Thoracic aorta (tissue), 2 donors: Measurements from ENCODE around the gene LRRK1. TPM values are rescaled to one million over a fixed set of nuclear protein-coding genes. Genes with fewer than 3 reads are reported as not detected.

Experiments
- ATAC-seq: fragments of 150-250 bp; one replicate; pipeline ENCODE4 v1.8.0; 2017; ENCODE audit warnings: low read depth; ENCODE audit not compliant: insufficient number of reproducible peaks, low FRiP score
- DNase-seq: peaks from one replicate; pipeline ENCODE4 v3.0.0-alpha.2; 2020; ENCODE audit warnings: low spot score
- H3K27ac ChIP-seq, 2 donors: fragments of 200-600 bp; sonication (generic); 1 replicate in 1 of 2; 2 replicates in 1 of 2; pipeline ENCODE4 v1.5.1; 2016; ENCODE audit warnings: mild to moderate bottlenecking in 2 of 2, moderate library complexity in 2 of 2
- H3K27me3 ChIP-seq: fragments of 200-600 bp; sonication (generic); replicated peaks from 2 replicates; pipeline ENCODE4 v1.6.0; 2016; ENCODE audit warnings: mild to moderate bottlenecking; ENCODE audit not compliant: insufficient read depth
- H3K36me3 ChIP-seq: fragments of 200-600 bp; sonication (generic); one replicate; pipeline ENCODE4 v1.5.1; 2016
- H3K4me1 ChIP-seq, 2 donors: fragments of 200-600 bp; sonication (generic); 1 replicate in 1 of 2; 2 replicates in 1 of 2; pipeline versions ENCODE4 v1.5.1 to v1.6.0; 2016; ENCODE audit warnings: low read depth in 2 of 2, mild to moderate bottlenecking in 1 of 2; ENCODE audit not compliant: control insufficient read depth in 1 of 2
- H3K4me3 ChIP-seq: fragments of 200-600 bp; sonication (generic); 2 replicates; pipeline ENCODE4 v1.5.1; 2016; ENCODE audit warnings: mild to moderate bottlenecking
- H3K9me3 ChIP-seq: fragments of 200-600 bp; sonication (generic); 2 replicates; pipeline ENCODE4 v1.5.1; 2016
- total RNA-seq, 2 donors: library from RNA; depleted of rRNA; stranded (reverse); fragments of >200 nt; gene quantifications; one replicate each; pipeline versions ENCODE4 v1.1.0 to v1.2.3, GENCODE V29; 2016
- TF ChIP-seq, protein P1 (sequence below): fragments of 200-600 bp; sonication (generic); IDR thresholded peaks from one replicate; pipeline ENCODE4 v1.5.1; 2019; ENCODE audit warnings: antibody characterized with exemption

LRRK1 gene, protein sequence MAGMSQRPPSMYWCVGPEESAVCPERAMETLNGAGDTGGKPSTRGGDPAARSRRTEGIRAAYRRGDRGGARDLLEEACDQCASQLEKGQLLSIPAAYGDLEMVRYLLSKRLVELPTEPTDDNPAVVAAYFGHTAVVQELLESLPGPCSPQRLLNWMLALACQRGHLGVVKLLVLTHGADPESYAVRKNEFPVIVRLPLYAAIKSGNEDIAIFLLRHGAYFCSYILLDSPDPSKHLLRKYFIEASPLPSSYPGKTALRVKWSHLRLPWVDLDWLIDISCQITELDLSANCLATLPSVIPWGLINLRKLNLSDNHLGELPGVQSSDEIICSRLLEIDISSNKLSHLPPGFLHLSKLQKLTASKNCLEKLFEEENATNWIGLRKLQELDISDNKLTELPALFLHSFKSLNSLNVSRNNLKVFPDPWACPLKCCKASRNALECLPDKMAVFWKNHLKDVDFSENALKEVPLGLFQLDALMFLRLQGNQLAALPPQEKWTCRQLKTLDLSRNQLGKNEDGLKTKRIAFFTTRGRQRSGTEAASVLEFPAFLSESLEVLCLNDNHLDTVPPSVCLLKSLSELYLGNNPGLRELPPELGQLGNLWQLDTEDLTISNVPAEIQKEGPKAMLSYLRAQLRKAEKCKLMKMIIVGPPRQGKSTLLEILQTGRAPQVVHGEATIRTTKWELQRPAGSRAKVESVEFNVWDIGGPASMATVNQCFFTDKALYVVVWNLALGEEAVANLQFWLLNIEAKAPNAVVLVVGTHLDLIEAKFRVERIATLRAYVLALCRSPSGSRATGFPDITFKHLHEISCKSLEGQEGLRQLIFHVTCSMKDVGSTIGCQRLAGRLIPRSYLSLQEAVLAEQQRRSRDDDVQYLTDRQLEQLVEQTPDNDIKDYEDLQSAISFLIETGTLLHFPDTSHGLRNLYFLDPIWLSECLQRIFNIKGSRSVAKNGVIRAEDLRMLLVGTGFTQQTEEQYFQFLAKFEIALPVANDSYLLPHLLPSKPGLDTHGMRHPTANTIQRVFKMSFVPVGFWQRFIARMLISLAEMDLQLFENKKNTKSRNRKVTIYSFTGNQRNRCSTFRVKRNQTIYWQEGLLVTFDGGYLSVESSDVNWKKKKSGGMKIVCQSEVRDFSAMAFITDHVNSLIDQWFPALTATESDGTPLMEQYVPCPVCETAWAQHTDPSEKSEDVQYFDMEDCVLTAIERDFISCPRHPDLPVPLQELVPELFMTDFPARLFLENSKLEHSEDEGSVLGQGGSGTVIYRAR (N-terminal part only)
- 10 to 100 TPM; 17.2 to 47.1 TPM for total RNA-seq

DNA sequence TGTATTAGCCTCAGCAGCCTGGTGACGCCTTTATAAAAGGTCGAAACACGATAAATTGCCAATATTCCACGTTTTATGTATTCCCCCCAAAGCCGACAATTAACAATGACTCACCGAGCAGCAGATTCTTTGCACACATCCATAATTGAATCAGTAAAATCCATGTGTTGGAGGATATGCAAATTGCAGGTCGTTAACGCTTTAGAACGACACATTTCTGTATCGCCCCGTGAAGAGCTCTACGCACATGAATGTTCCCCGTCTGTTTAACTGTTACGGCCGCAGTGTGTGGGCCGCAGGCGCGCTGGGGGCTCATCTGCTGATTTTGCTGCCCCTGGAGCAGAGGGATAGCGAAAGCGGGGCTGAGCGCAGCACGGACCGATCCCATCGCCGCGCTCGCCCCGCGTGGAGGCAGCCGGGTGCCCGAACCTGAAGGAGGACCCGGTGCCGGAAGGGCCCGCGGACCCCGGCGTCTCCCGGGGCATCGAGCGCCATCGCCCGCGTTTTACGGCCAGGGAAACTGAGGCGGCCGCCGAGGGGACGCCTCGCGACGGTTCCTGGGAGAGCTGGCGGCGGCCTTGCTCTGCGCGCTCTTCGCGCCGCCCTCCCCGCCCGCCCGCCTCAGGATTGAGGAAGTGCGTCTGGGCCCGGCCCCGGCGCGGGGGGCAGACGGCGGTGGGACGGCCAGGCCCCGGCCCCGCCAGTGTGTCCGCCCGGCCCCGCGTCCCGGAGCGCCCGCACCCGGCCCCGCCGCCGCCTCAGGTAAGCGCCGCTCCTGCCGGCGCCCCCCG is at the start of gene LRRK1:
Gene LRRK1, plus strand, starts transcription at position 668 of the 791 bp plus-strand sequence. CDS start 5,276 bp downstream, outside the sequence.
- H3K4me3 ChIP-seq: peak within 1 kb of the TSS; percentile 79
- H3K27ac ChIP-seq: peak within 1 kb of the TSS in 1 of 2 donors; percentile 10
- DNase-seq (no peak), ATAC-seq (no peak)
- no peaks in the 10 kb centered on the region for H3K9me3 ChIP-seq
- H3K36me3 ChIP-seq: no peaks in the 10 kb centered on the region
- no peaks in the 10 kb centered on the region for H3K27me3 ChIP-seq
- TF ChIP-seq, protein P1, sequence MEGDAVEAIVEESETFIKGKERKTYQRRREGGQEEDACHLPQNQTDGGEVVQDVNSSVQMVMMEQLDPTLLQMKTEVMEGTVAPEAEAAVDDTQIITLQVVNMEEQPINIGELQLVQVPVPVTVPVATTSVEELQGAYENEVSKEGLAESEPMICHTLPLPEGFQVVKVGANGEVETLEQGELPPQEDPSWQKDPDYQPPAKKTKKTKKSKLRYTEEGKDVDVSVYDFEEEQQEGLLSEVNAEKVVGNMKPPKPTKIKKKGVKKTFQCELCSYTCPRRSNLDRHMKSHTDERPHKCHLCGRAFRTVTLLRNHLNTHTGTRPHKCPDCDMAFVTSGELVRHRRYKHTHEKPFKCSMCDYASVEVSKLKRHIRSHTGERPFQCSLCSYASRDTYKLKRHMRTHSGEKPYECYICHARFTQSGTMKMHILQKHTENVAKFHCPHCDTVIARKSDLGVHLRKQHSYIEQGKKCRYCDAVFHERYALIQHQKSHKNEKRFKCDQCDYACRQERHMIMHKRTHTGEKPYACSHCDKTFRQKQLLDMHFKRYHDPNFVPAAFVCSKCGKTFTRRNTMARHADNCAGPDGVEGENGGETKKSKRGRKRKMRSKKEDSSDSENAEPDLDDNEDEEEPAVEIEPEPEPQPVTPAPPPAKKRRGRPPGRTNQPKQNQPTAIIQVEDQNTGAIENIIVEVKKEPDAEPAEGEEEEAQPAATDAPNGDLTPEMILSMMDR: no peak
- peaks cover 4 to 16% of the 10 kb centered on the region in 2 donors for H3K4me1 ChIP-seq

DNA sequence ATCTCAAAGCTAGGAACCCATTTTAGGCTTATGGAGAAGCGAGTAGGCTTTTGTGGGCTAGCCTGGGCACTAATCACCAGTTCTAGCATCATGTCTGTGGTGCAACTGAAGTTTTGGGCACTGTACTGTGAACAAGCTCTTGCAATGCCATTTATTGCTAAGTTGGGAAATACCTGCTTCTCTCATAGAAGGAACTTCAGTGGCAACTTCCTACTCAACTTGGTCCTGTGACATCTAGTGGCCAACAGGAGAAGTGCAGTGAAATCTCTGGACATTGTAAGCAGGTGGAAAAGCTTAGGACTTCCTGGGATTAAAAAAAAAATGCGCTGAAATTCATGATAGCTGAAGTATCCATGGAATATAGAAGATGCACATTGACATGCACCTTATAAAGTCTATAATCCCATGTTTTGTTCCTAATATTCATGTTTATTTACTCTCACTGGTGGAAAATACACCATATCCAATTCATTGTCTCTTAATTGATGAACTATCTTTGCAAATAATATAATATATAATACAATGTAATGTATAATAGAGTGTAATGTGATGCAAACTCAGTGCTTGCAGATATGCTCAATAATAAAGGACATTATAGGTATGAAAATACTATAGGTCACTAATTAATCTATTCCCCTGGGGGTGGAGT is 46.0 kb upstream of the LRRK1 start:
- H3K4me3 ChIP-seq: no peak overlapping the region
- ATAC-seq (no peak), DNase-seq (peak; percentile 28)
- no peaks in the 10 kb centered on the region for H3K27me3 ChIP-seq
- TF ChIP-seq, protein P1: peak; percentile 88
- no peaks in the 10 kb centered on the region for H3K36me3 ChIP-seq
- H3K27ac ChIP-seq: no peak overlapping the region
- H3K9me3 ChIP-seq: no peaks in the 10 kb centered on the region
- no peaks in the 10 kb centered on the region for H3K4me1 ChIP-seq

DNA sequence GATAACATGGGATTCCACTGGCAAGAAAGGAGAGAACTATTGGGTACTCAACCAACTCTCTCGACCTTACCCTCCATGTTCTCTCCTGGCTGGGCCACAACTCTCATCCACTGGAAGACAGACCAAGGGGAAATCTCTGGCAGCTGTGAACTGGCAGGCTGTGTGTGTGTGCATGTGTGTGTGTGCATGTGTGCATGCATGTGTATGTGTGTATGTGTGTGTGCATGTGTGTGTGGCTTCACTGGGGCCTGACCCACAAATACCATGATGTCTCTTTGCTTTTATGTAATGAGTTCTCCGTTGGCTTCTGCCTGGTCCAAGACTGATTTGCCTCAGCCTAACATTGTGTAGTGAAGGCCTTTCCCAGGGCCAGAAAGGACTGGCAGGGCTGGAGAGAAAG is 43.7 kb upstream of the LRRK1 start:
- Histone ChIP-seq H3K27me3 (no peaks in the 10 kb centered on the region), H3K36me3 (no peaks in the 10 kb centered on the region), H3K9me3 (no peaks in the 10 kb centered on the region), H3K27ac (no peak overlapping the region), H3K4me1 (peaks cover 3 to 13% of the 10 kb centered on the region in 2 donors), H3K4me3 (no peak overlapping the region)
- DNase-seq: no peak
- TF ChIP-seq, protein P1: no peak
- no peak for ATAC-seq

DNA sequence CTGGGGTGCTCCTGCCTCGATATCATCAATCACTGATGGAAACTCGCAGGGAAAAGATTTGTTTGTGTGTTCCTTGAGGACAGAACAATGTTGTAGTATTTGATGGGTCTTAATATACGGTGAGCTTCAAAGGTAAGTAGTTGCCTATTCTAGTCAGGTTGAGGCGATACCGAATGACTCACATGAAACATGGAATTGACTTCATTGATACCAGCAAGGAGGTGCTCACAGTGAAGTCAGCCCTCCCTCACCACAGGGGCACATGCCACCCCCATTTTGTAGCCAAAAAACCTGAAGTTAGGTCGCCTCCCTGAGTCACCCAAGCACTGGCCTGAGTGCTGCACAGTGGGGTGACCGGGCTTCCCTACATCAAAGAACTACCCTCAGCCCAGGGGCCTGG is 43.2 kb upstream of the LRRK1 start:
- DNase-seq: no peak
- Histone ChIP-seq H3K9me3 (no peaks in the 10 kb centered on the region), H3K4me3 (no peak overlapping the region), H3K27me3 (no peaks in the 10 kb centered on the region), H3K27ac (no peak overlapping the region), H3K4me1 (peaks cover 3 to 13% of the 10 kb centered on the region in 2 donors), H3K36me3 (no peaks in the 10 kb centered on the region)
- ATAC-seq: no peak
- TF ChIP-seq, protein P1: no peak
